G401 (cell line): ENCODE results near the gene MRPL24. TPM values are rescaled to one million over a fixed set of nuclear protein-coding genes. Genes with fewer than 3 reads are reported as not detected.
A peak's percentile ranks its signal among the peaks of the same experiment; 100 is the strongest.

Experiments
- DNase-seq: peaks from one replicate; pipeline ENCODE4 v3.0.0-alpha.2; 2015; ENCODE audit warnings: low spot score
- in situ Hi-C: cut with HindIII; loops from 2 replicates; pipeline ENCODE4 v1.10.0; 2016; ENCODE audit warnings: low sequenced_read_pairs, mixed read lengths
- total RNA-seq: library from RNA; depleted of rRNA; stranded (reverse); fragments of >200 nt; shearing (Covaris generic); gene quantifications from 2 replicates; pipeline ENCODE4 v1.2.3, GENCODE V29; 2014; rRNA removed

The MRPL24 gene
- total RNA-seq: 34.2 and 88.7 TPM in 2 replicates

- peak; percentile 100 for DNase-seq
- in situ Hi-C loops: no loop called here
Observed at GRCh38 chr1:156740741-156741480, at the start of gene MRPL24. Gene MRPL24 (minus strand): TSS chr1:156741088. CDS start chr1:156738704, 2,384 bp downstream.

GRCh38 chr1:156789621-156790318 lies 48.9 kb upstream of the MRPL24 start:
- no peak for DNase-seq
- in situ Hi-C loops: no loop called here

- no peak for DNase-seq
- in situ Hi-C loops: no loop called here
Observed at GRCh38 chr1:156788136-156788535, 47.2 kb upstream of the MRPL24 start.

GRCh38 chr1:156786640-156787039 lies 45.8 kb upstream of the MRPL24 start:
- in situ Hi-C loops: no loop called here
- no peak for DNase-seq

- DNase-seq: no peak
- in situ Hi-C loops: no loop called here
Observed at GRCh38 chr1:156785458-156785857, 44.6 kb upstream of the MRPL24 start.

GRCh38 chr1:156781585-156782186 lies 40.8 kb upstream of the MRPL24 start:
- in situ Hi-C loops: no loop called here
- no peak for DNase-seq

GRCh38 chr1:156777573-156777972 lies 36.7 kb upstream of the MRPL24 start:
- DNase-seq: no peak
- in situ Hi-C loops: no loop called here

- no peak for DNase-seq
- in situ Hi-C loops: no loop called here
Observed at GRCh38 chr1:156776942-156777341, 36.1 kb upstream of the MRPL24 start.

- in situ Hi-C loops: no loop called here
Observed at GRCh38 chr1:156775799-156776198, 34.9 kb upstream of the MRPL24 start.

GRCh38 chr1:156773607-156774006 lies 32.7 kb upstream of the MRPL24 start:
- in situ Hi-C loops: no loop called here
- no peak for DNase-seq

More at GRCh38 chr1:156775799-156776198, 34.9 kb upstream of the MRPL24 start:
- no peak for DNase-seq

- DNase-seq: no peak
- in situ Hi-C loops: no loop called here
Observed at GRCh38 chr1:156772728-156773497, 32.0 kb upstream of the MRPL24 start.

- in situ Hi-C loops: no loop called here
- no peak for DNase-seq
Observed at GRCh38 chr1:156772222-156772621, 31.3 kb upstream of the MRPL24 start.

- DNase-seq: no peak
- in situ Hi-C loops: no loop called here
Observed at GRCh38 chr1:156768610-156769295, 27.9 kb upstream of the MRPL24 start.

- peak; percentile 45 for DNase-seq
- in situ Hi-C loops: no loop called here
Observed at GRCh38 chr1:156767879-156768604, 27.2 kb upstream of the MRPL24 start.

GRCh38 chr1:156767101-156767878 lies 26.4 kb upstream of the MRPL24 start, which contains the start of gene PRCC:
Gene PRCC (plus strand): TSS chr1:156767535. CDS start chr1:156767772, 237 bp downstream.
- in situ Hi-C loops: no loop called here
- DNase-seq: peak; percentile 100

- in situ Hi-C loops: no loop called here
Observed at GRCh38 chr1:156766298-156767100, 25.6 kb upstream of the MRPL24 start.

GRCh38 chr1:156765666-156766065 lies 24.8 kb upstream of the MRPL24 start:
- in situ Hi-C loops: no loop called here
- no peak for DNase-seq

More at GRCh38 chr1:156766298-156767100, 25.6 kb upstream of the MRPL24 start:
- peak; percentile 58 for DNase-seq
